C4-2B (cell line): ENCODE data around the gene NBR1.
"Not testable (repeated sequence)": the region's sequence is repeated elsewhere in the genome, so short reads cannot be mapped to it uniquely, and the experiment has no call there.

Experiments used
- CTCF ChIP-seq: fragments of 450-650 bp; conservative IDR thresholded peaks from 2 replicates; pipeline ENCODE4 v1.5.1; 2017; ENCODE audit warnings: mild to moderate bottlenecking
- ZFX ChIP-seq: fragments of 450-650 bp; IDR thresholded peaks from 2 replicates; pipeline ENCODE4 v1.6.1; 2017

DNA sequence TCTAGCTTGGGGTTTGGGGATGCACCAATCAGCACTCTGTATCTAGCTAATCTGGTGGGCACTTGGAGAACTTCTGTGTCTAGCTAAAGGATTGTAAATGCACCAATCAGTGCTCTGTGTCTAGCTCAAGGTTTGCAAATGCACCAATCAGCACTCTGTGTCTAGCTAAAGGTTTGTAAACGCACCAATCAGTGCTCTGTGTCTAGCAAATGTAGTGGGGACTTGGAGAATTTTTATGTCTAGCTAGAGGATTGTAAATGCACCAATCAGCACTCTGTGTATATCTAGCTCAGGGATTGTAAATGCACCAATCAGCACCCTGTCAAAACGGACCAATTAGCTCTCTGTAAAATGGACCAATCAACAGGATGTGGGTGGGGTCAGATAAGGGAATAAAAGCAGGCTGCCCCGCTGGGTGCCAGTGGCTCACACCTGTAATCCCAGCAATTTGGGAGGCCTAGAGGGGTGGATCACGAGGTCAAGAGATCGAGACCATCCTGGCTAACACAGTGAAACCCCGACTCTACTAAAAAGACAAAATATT lies 43.6 kb upstream of the NBR1 start:
- TF ChIP-seq CTCF, ZFX: not testable (repeated sequence)
